PFSK-1 (cell line): Measurements from ENCODE around the gene TSGA10IP.

Experiments
- POLR2AphosphoS5 ChIP-seq: IDR thresholded peaks from 2 replicates; pipeline ENCODE4 v1.6.1; 2012; ENCODE audit warnings: low read depth, mild to moderate bottlenecking, control low read depth, low read length, moderate library complexity
- SIN3A ChIP-seq: IDR thresholded peaks from 2 replicates; pipeline ENCODE4 v1.6.1; 2012; ENCODE audit warnings: mild to moderate bottlenecking, low read length, moderate library complexity, borderline replicate concordance; ENCODE audit not compliant: insufficient read depth
- TAF1 ChIP-seq: IDR thresholded peaks from 2 replicates; pipeline ENCODE4 v1.6.1; 2012; ENCODE audit warnings: low read length, control low read depth, borderline replicate concordance; ENCODE audit not compliant: insufficient read depth
- TF ChIP-seq, protein P1 (sequence below), 2 experiments: IDR thresholded peaks; 2 replicates each; pipeline versions ENCODE4 v1.6.1 to v1.8.0; 2011 to 2012; ENCODE audit warnings: low read depth in 2 of 2, low read length in 2 of 2, control low read depth in 1 of 2, inconsistent platforms in 1 of 2, mild to moderate bottlenecking in 1 of 2, moderate library complexity in 1 of 2; ENCODE audit not compliant: insufficient read depth in 1 of 2

DNA sequence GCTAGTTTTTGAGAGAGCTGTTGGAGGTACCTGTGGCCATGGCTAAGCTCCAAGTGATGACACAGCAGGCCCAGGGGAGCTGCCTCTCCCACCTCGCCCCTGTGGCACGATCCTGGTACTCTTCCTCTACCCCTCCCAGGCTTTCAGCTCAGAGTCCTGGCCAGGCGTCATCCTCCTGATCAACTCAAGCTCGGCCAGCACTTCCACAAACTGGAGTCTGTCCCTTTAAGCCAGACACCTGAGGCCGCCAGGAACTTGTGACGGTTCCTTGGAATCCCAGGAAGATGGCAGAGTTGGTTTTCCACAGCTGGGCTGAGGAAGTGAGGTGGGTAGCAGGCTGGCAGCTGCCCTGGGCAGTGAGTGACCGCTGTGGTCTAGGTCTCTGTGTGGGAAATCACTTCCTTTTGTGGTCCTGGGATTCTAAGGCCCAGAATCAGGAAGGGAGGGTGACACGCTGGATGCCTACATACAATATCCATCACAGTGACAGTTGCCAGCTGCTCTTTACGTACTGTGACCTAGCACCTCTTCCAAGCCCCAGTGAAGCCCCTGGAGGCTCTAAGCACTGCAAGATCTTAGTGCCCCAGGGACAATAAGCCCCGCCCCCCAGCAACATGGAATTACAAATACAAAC lies 63.3 kb downstream of the TSGA10IP start:
- TF ChIP-seq, protein P1, sequence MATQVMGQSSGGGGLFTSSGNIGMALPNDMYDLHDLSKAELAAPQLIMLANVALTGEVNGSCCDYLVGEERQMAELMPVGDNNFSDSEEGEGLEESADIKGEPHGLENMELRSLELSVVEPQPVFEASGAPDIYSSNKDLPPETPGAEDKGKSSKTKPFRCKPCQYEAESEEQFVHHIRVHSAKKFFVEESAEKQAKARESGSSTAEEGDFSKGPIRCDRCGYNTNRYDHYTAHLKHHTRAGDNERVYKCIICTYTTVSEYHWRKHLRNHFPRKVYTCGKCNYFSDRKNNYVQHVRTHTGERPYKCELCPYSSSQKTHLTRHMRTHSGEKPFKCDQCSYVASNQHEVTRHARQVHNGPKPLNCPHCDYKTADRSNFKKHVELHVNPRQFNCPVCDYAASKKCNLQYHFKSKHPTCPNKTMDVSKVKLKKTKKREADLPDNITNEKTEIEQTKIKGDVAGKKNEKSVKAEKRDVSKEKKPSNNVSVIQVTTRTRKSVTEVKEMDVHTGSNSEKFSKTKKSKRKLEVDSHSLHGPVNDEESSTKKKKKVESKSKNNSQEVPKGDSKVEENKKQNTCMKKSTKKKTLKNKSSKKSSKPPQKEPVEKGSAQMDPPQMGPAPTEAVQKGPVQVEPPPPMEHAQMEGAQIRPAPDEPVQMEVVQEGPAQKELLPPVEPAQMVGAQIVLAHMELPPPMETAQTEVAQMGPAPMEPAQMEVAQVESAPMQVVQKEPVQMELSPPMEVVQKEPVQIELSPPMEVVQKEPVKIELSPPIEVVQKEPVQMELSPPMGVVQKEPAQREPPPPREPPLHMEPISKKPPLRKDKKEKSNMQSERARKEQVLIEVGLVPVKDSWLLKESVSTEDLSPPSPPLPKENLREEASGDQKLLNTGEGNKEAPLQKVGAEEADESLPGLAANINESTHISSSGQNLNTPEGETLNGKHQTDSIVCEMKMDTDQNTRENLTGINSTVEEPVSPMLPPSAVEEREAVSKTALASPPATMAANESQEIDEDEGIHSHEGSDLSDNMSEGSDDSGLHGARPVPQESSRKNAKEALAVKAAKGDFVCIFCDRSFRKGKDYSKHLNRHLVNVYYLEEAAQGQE (IDR thresholded peaks at IDR 0.05; ENCODE audit: insufficient read depth in 1 of 2, low read depth in 2 of 2, low read length in 2 of 2), result no peak
- no peak for TF ChIP-seq POLR2AphosphoS5
- TF ChIP-seq SIN3A, result no peak
- TF ChIP-seq TAF1, result no peak
